OCI-LY1 (cell line): Measurements from ENCODE around the gene NDST3.

Source experiments
- H2AFZ ChIP-seq: fragments of 200-600 bp; sonication (generic), shearing (Covaris generic); 2 replicates; pipeline ENCODE4 v1.6.0; 2014; ENCODE audit warnings: antibody characterized with exemption, mild to moderate bottlenecking, low read length
- H3F3A ChIP-seq: fragments of 200-600 bp; sonication (generic), shearing (Covaris generic); 2 replicates; pipeline ENCODE4 v1.6.0; 2014; ENCODE audit warnings: mild to moderate bottlenecking, antibody characterized with exemption, low read length, moderate library complexity; ENCODE audit not compliant: insufficient read depth
- H3K27ac ChIP-seq: fragments of 200-600 bp; sonication (generic); 2 replicates; pipeline ENCODE4 v1.5.1; 2014; ENCODE audit warnings: low read length, mixed run types, mild to moderate bottlenecking, low read depth; ENCODE audit not compliant: poor library complexity, severe bottlenecking
- H3K27me3 ChIP-seq: fragments of 200-600 bp; sonication (generic); 2 replicates; pipeline ENCODE4 v1.6.0; 2014; ENCODE audit warnings: antibody characterized with exemption, mild to moderate bottlenecking, low read length, moderate library complexity; ENCODE audit not compliant: insufficient read depth
- H3K36me3 ChIP-seq: fragments of 200-600 bp; sonication (generic); 2 replicates; pipeline ENCODE4 v1.6.1; 2014; ENCODE audit warnings: mild to moderate bottlenecking, antibody characterized with exemption, low read length, moderate library complexity, mixed read lengths; ENCODE audit not compliant: insufficient read depth
- H3K4me1 ChIP-seq: fragments of 200-600 bp; sonication (generic); 2 replicates; pipeline ENCODE4 v1.5.1; 2014; ENCODE audit warnings: mild to moderate bottlenecking, low read length, moderate library complexity; ENCODE audit not compliant: insufficient read depth, severe bottlenecking
- H3K4me2 ChIP-seq: fragments of 200-600 bp; sonication (generic), shearing (Covaris generic); 2 replicates; pipeline ENCODE4 v1.6.1; 2014; ENCODE audit warnings: low read length
- H3K4me3 ChIP-seq: fragments of 200-600 bp; sonication (generic); 2 replicates; pipeline ENCODE4 v1.5.1; 2014; ENCODE audit warnings: low read length, low read depth, mild to moderate bottlenecking, mixed read lengths; ENCODE audit not compliant: poor library complexity, severe bottlenecking
- H3K79me2 ChIP-seq: fragments of 200-600 bp; shearing (Covaris generic); 2 replicates; pipeline ENCODE4 v1.6.1; 2016; ENCODE audit warnings: mixed run types, low read length, mixed read lengths; ENCODE audit not compliant: insufficient read depth
- H3K9ac ChIP-seq: fragments of 200-600 bp; sonication (generic), shearing (Covaris generic); 2 replicates; pipeline ENCODE4 v1.6.1; 2014; ENCODE audit warnings: mild to moderate bottlenecking, low read length, mixed read lengths
- H3K9me2 ChIP-seq: fragments of 200-600 bp; sonication (generic), shearing (Covaris generic); 2 replicates; pipeline ENCODE4 v1.6.1; 2014; ENCODE audit warnings: low read depth, mild to moderate bottlenecking, low read length, mixed read lengths
- H3K9me3 ChIP-seq: fragments of 200-600 bp; shearing (Covaris generic); 2 replicates; pipeline ENCODE4 v1.6.1; 2014; ENCODE audit warnings: low read length, mixed read lengths
- H4K20me1 ChIP-seq: fragments of 200-600 bp; sonication (generic), shearing (Covaris generic); 2 replicates; pipeline ENCODE4 v1.6.0; 2016; ENCODE audit warnings: mild to moderate bottlenecking, low read length; ENCODE audit not compliant: insufficient read depth
- CTCF ChIP-seq: fragments of 200-600 bp; sonication (generic), shearing (Covaris generic); IDR thresholded peaks from 2 replicates; pipeline ENCODE4 v1.5.1; 2017; ENCODE audit warnings: mild to moderate bottlenecking, antibody characterized with exemption, low read length, moderate library complexity, mixed read lengths
- EZH2 ChIP-seq: fragments of 200-600 bp; sonication (generic), shearing (Covaris generic); IDR thresholded peaks from 2 replicates; pipeline ENCODE4 v1.8.0; 2017; ENCODE audit warnings: borderline replicate concordance, mixed run types, mild to moderate bottlenecking, antibody characterized with exemption, low read length, moderate library complexity, mixed read lengths

NDST3 gene

GRCh38 chr4:118237531-118237930, 203.2 kb downstream of the NDST3 start:
- TF ChIP-seq CTCF = no peak
- TF ChIP-seq EZH2 = no peak

GRCh38 chr4:118249890-118250289, 215.6 kb downstream of the NDST3 start:
- Histone ChIP-seq H3K9me3 (no peaks in the 10 kb centered on the region), H4K20me1 (no peaks in the 10 kb centered on the region), H3K4me1 (no peaks in the 10 kb centered on the region), H3K9me2 (no peaks in the 10 kb centered on the region), H3F3A (no peaks in the 10 kb centered on the region), H3K27me3 (no peaks in the 10 kb centered on the region), H3K36me3 (no peaks in the 10 kb centered on the region), H3K4me2 (no peak overlapping the region), H3K27ac (no peak overlapping the region), H3K9ac (no peak overlapping the region), H3K4me3 (no peak overlapping the region), H2AFZ (no peak overlapping the region), H3K79me2 (no peaks in the 10 kb centered on the region)
- TF ChIP-seq CTCF (no peak), EZH2 (no peak)

More at GRCh38 chr4:118237531-118237930, 203.2 kb downstream of the NDST3 start:
- no peaks in the 10 kb centered on the region for H3F3A ChIP-seq
- no peaks in the 10 kb centered on the region for H3K27me3 ChIP-seq
- H3K4me1 ChIP-seq = no peaks in the 10 kb centered on the region
- H3K9ac ChIP-seq = no peak overlapping the region
- H3K4me3 ChIP-seq = no peak overlapping the region
- no peak overlapping the region for H3K27ac ChIP-seq
- H2AFZ ChIP-seq = no peak overlapping the region
- no peaks in the 10 kb centered on the region for H4K20me1 ChIP-seq
- no peak overlapping the region for H3K4me2 ChIP-seq
- no peaks in the 10 kb centered on the region for H3K9me2 ChIP-seq
- no peaks in the 10 kb centered on the region for H3K79me2 ChIP-seq
- H3K9me3 ChIP-seq = no peaks in the 10 kb centered on the region
- H3K36me3 ChIP-seq = no peaks in the 10 kb centered on the region

- H3K4me3 ChIP-seq = no peak overlapping the region
- no peaks in the 10 kb centered on the region for H3K9me2 ChIP-seq
- TF ChIP-seq CTCF (no peak), EZH2 (no peak)
- no peaks in the 10 kb centered on the region for H3K36me3 ChIP-seq
- H3F3A ChIP-seq = no peaks in the 10 kb centered on the region
- no peaks in the 10 kb centered on the region for H3K27me3 ChIP-seq
- H2AFZ ChIP-seq = no peak overlapping the region
- H3K4me2 ChIP-seq = no peak overlapping the region
- no peaks in the 10 kb centered on the region for H3K9me3 ChIP-seq
- no peaks in the 10 kb centered on the region for H3K4me1 ChIP-seq
- no peak overlapping the region for H3K9ac ChIP-seq
- H3K27ac ChIP-seq = no peak overlapping the region
- H3K79me2 ChIP-seq = no peaks in the 10 kb centered on the region
- H4K20me1 ChIP-seq = no peaks in the 10 kb centered on the region
These were observed 220.1 kb downstream of the NDST3 start for GRCh38 chr4:118254368-118254767.
